Stromal cell of bone marrow (primary cell): ENCODE results near the gene ZFHX3.

ENCODE experiments used
- DNase-seq: peaks from one replicate; pipeline ENCODE4 v3.0.0-alpha.2; 2012; ENCODE audit warnings: low read depth

ZFHX3 gene

GRCh38 chr16:72824027-72824426, 223.9 kb downstream of the ZFHX3 start:
- DNase-seq = no peak

GRCh38 chr16:72821185-72821950, 226.6 kb downstream of the ZFHX3 start:
- DNase-seq = no peak

- peak; percentile 40 for DNase-seq
These were observed 228.6 kb downstream of the ZFHX3 start for GRCh38 chr16:72819345-72819744.

GRCh38 chr16:72818236-72818845, 229.6 kb downstream of the ZFHX3 start:
- no peak for DNase-seq

- DNase-seq = no peak
These were observed 232.3 kb downstream of the ZFHX3 start for GRCh38 chr16:72815348-72816318.

- no peak for DNase-seq
These were observed 233.7 kb downstream of the ZFHX3 start for GRCh38 chr16:72814226-72814625.

- DNase-seq = no peak
These were observed 235.3 kb downstream of the ZFHX3 start for GRCh38 chr16:72812672-72813071.

GRCh38 chr16:72811876-72812275, 236.1 kb downstream of the ZFHX3 start:
- DNase-seq = no peak

GRCh38 chr16:72811188-72811720, 236.7 kb downstream of the ZFHX3 start:
- no peak for DNase-seq

- no peak for DNase-seq
These were observed 237.4 kb downstream of the ZFHX3 start for GRCh38 chr16:72810480-72810879.

GRCh38 chr16:72809446-72809845, 238.5 kb downstream of the ZFHX3 start:
- DNase-seq = no peak

- DNase-seq = no peak
These were observed 239.2 kb downstream of the ZFHX3 start for GRCh38 chr16:72808754-72809153.

GRCh38 chr16:72807245-72807644, 240.7 kb downstream of the ZFHX3 start:
- no peak for DNase-seq

GRCh38 chr16:72805486-72805885, 242.4 kb downstream of the ZFHX3 start:
- no peak for DNase-seq

- DNase-seq = no peak
These were observed 247.3 kb downstream of the ZFHX3 start for GRCh38 chr16:72800524-72801161.

GRCh38 chr16:72798264-72798663, 249.7 kb downstream of the ZFHX3 start:
- DNase-seq = no peak

- no peak for DNase-seq
These were observed 250.3 kb downstream of the ZFHX3 start for GRCh38 chr16:72797621-72798020.

- DNase-seq = no peak
These were observed 251.7 kb downstream of the ZFHX3 start for GRCh38 chr16:72796222-72796621.

- no peak for DNase-seq
These were observed 252.9 kb downstream of the ZFHX3 start for GRCh38 chr16:72794986-72795385.

- DNase-seq = no peak
These were observed 253.6 kb downstream of the ZFHX3 start for GRCh38 chr16:72794319-72794718.

GRCh38 chr16:72793716-72794115, 254.2 kb downstream of the ZFHX3 start:
- DNase-seq = no peak

- DNase-seq = no peak
These were observed 254.9 kb downstream of the ZFHX3 start for GRCh38 chr16:72793017-72793416.
